K562 (cell line): Measurements from ENCODE around the gene MRPS6.

Experiments used
- CBFB ChIP-seq: sonication (generic); formaldehyde crosslinking; IDR thresholded peaks from 2 replicates; pipeline ENCODE4 v1.4.0; 2020; ENCODE audit warnings: mild to moderate bottlenecking, missing genetic modification reagents
- EZH2 ChIP-seq: IDR thresholded peaks from 2 replicates; pipeline ENCODE4 v1.6.1; 2012; ENCODE audit warnings: low read depth, mild to moderate bottlenecking, inconsistent platforms, low read length, borderline replicate concordance
- POLR2AphosphoS5 ChIP-seq: IDR thresholded peaks from 2 replicates; pipeline ENCODE4 v1.6.1; 2011; ENCODE audit warnings: mild to moderate bottlenecking, low read depth, low read length, moderate library complexity; ENCODE audit not compliant: control insufficient read depth, insufficient read depth
- SPI1 ChIP-seq: IDR thresholded peaks from 2 replicates; pipeline ENCODE4 v1.6.1; 2011; ENCODE audit warnings: low read depth, low read length, control low read depth, borderline replicate concordance
- TAF15 ChIP-seq: fragments of 200-400 bp; formaldehyde crosslinking; IDR thresholded peaks from 2 replicates; pipeline ENCODE4 v1.6.1; 2017; ENCODE audit warnings: mild to moderate bottlenecking, low read depth, low read length, moderate library complexity
- ZNF274 ChIP-seq: IDR thresholded peaks from 2 replicates; pipeline ENCODE4 v1.6.1; 2011; ENCODE audit warnings: low read depth, mild to moderate bottlenecking, low read length, moderate library complexity, borderline replicate concordance

DNA sequence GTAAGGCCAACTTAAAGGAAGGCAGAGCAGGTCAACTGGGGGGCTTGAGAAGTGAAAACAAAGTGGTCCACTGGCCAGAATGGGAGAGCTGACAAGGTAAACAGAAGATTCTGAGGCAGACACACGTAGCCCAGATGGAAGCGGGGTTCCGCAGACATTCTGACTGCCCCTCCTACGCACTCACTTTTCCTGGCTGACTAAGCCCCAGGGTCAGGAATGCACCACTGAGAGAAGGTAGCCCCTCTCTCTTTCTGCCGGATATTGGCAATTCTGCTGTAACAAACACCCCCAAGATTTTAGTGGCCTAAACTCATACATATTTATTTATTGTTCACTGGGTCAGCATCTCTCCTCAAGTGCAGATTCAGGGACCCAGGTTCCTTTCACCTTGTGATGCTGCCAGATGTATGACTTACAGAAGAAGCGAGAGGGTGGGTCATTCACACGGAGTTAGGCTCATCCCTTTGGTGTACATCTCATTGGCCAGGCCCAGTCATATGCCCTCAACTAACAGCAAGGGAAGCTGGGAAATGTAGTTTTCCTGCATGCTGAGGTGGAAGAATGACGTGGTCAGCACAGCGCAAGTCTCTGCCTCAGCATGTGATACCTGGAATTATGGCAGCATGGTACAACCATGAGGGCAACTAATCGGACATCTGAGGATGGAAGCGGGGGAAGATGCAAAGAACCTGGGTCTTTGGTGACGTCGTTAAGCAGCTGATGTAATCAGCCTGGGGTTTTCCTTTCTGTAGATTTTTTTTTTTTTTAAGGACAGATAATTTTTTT, 43.4 kb upstream of the MRPS6 start:
- TF ChIP-seq POLR2AphosphoS5 (no peak), EZH2 (no peak), CBFB (CRISPR knock-in tag) (no peak), SPI1 (no peak), TAF15 (no peak), ZNF274 (no peak)
